SK-N-SH treated with all-trans-retinoic acid at 6 μM for 48 hours (cell line): ENCODE results near the gene SBF2.

Experiments
- ATAC-seq: fragments of 200-7000 bp; cut with Tn5 transposase; 3 replicates; pipeline ENCODE4 v1.9.1; 2020; ENCODE audit warnings: mild to moderate bottlenecking, moderate library complexity
- ARNTL ChIP-seq: fragments of 450-650 bp; formaldehyde crosslinking; IDR thresholded peaks from 2 replicates; pipeline ENCODE4 v1.5.0; 2020; ENCODE audit warnings: low read depth, mild to moderate bottlenecking, moderate library complexity, borderline replicate concordance
- BACH2 ChIP-seq: fragments of 250-450 bp; sonication (Bioruptor Pico); IDR thresholded peaks from 2 replicates; pipeline ENCODE4 v1.9.0; 2021; ENCODE audit warnings: mild to moderate bottlenecking, borderline replicate concordance
- CREB5 ChIP-seq: fragments of 250-450 bp; sonication (Bioruptor Pico); IDR thresholded peaks from 2 replicates; pipeline ENCODE4 v1.5.1; 2020; ENCODE audit warnings: low read depth, mild to moderate bottlenecking, moderate library complexity
- CSDC2 ChIP-seq: fragments of 250-450 bp; sonication (Bioruptor Pico); IDR thresholded peaks from 2 replicates; pipeline ENCODE4 v1.5.0; 2020; ENCODE audit warnings: mild to moderate bottlenecking, moderate library complexity
- CSRNP3 ChIP-seq: fragments of 250-450 bp; sonication (Bioruptor Pico); IDR thresholded peaks from 2 replicates; pipeline ENCODE4 v1.5.1; 2021; ENCODE audit warnings: mild to moderate bottlenecking, moderate library complexity
- ESRRG ChIP-seq: fragments of 250-450 bp; sonication (Bioruptor Pico); IDR thresholded peaks from 2 replicates; pipeline ENCODE4 v1.6.1; 2021; ENCODE audit warnings: mild to moderate bottlenecking
- PATZ1 ChIP-seq: fragments of 250-450 bp; sonication (Bioruptor Pico); IDR thresholded peaks from 2 replicates; pipeline ENCODE4 v1.8.0; 2020; ENCODE audit warnings: mild to moderate bottlenecking, moderate library complexity, borderline replicate concordance
- POU6F1 ChIP-seq: fragments of 250-450 bp; sonication (Bioruptor Pico); IDR thresholded peaks from 2 replicates; pipeline ENCODE4 v1.8.0; 2021; ENCODE audit warnings: low read depth, mild to moderate bottlenecking, moderate library complexity, borderline replicate concordance
- PPARA ChIP-seq: fragments of 250-450 bp; sonication (Bioruptor Pico); IDR thresholded peaks from 2 replicates; pipeline ENCODE4 v1.5.0; 2020; ENCODE audit warnings: mild to moderate bottlenecking, borderline replicate concordance
- RARB ChIP-seq: fragments of 250-450 bp; sonication (Bioruptor Pico); IDR thresholded peaks from 2 replicates; pipeline ENCODE4 v1.8.0; 2021; ENCODE audit warnings: mild to moderate bottlenecking, moderate library complexity
- SNAI2 ChIP-seq: fragments of 250-450 bp; sonication (Bioruptor Pico); IDR thresholded peaks from 2 replicates; pipeline ENCODE4 v1.5.0; 2020; ENCODE audit warnings: mild to moderate bottlenecking, moderate library complexity
- TCF4 ChIP-seq: fragments of 250-450 bp; sonication (Bioruptor Pico); IDR thresholded peaks from 2 replicates; pipeline ENCODE4 v1.8.0; 2021; ENCODE audit warnings: mild to moderate bottlenecking, moderate library complexity, borderline replicate concordance
- TOX ChIP-seq: fragments of 250-450 bp; sonication (Bioruptor Pico); IDR thresholded peaks from 2 replicates; pipeline ENCODE4 v1.8.0; 2021; ENCODE audit warnings: mild to moderate bottlenecking, moderate library complexity, borderline replicate concordance
- ZC3H10 ChIP-seq: fragments of 250-450 bp; sonication (Bioruptor Pico); IDR thresholded peaks from 2 replicates; pipeline ENCODE4 v1.5.1; 2021; ENCODE audit warnings: mild to moderate bottlenecking, moderate library complexity
- ZFP3 ChIP-seq: fragments of 250-450 bp; sonication (Bioruptor Pico); IDR thresholded peaks from 2 replicates; pipeline ENCODE4 v1.5.0; 2020; ENCODE audit warnings: mild to moderate bottlenecking, moderate library complexity
- ZFP30 ChIP-seq: fragments of 450-650 bp; formaldehyde crosslinking; IDR thresholded peaks from 2 replicates; pipeline ENCODE4 v1.5.0; 2022; ENCODE audit warnings: mild to moderate bottlenecking, moderate library complexity
- ZNF565 ChIP-seq: fragments of 450-650 bp; formaldehyde crosslinking; conservative IDR thresholded peaks from 2 replicates; pipeline ENCODE4 v1.5.0; 2020; ENCODE audit warnings: low read depth, mild to moderate bottlenecking, moderate library complexity
- ZNF70 ChIP-seq: fragments of 450-650 bp; formaldehyde crosslinking; IDR thresholded peaks from 2 replicates; pipeline ENCODE4 v1.5.0; 2020; ENCODE audit warnings: mild to moderate bottlenecking, moderate library complexity
- ZNF8 ChIP-seq: fragments of 450-650 bp; formaldehyde crosslinking; IDR thresholded peaks from 2 replicates; pipeline ENCODE4 v1.5.0; 2020; ENCODE audit warnings: mild to moderate bottlenecking, moderate library complexity
- TF ChIP-seq, protein P1 (sequence below): fragments of 250-450 bp; sonication (Bioruptor Pico); IDR thresholded peaks from 2 replicates; pipeline ENCODE4 v1.5.0; 2020; ENCODE audit warnings: mild to moderate bottlenecking, moderate library complexity

The SBF2 gene

DNA sequence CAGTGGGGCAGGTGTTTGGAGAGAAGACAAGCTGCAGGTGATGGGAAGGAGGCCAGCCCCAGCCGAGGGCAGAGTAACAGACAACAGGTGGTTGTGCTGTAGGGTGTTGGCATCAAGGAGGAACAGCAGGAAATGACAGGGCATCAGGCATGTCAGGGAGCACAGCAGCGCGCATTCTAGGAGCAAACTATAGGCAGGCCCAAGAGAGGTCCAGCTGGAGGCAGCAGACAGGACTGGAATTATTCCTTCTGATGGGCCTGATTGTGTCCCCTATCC lies 24.4 kb upstream of the SBF2 start:
- ATAC-seq: no peak
- TF ChIP-seq POU6F1 (no peak), ARNTL (CRISPR knock-in tag) (no peak), PPARA (CRISPR knock-in tag) (no peak), PATZ1 (CRISPR knock-in tag) (no peak), CSDC2 (CRISPR knock-in tag) (no peak), ZNF565 (CRISPR knock-in tag) (no peak), ZNF8 (CRISPR knock-in tag) (no peak), ZNF70 (no peak), ESRRG (CRISPR knock-in tag) (no peak), CREB5 (CRISPR knock-in tag) (no peak), TOX (CRISPR knock-in tag) (no peak), ZFP3 (CRISPR knock-in tag) (no peak), SNAI2 (CRISPR knock-in tag) (no peak), ZFP30 (CRISPR knock-in tag) (no peak), TCF4 (CRISPR knock-in tag) (no peak), RARB (CRISPR knock-in tag) (no peak), BACH2 (CRISPR knock-in tag) (no peak), CSRNP3 (no peak), ZC3H10 (no peak)
- TF ChIP-seq, protein P1, sequence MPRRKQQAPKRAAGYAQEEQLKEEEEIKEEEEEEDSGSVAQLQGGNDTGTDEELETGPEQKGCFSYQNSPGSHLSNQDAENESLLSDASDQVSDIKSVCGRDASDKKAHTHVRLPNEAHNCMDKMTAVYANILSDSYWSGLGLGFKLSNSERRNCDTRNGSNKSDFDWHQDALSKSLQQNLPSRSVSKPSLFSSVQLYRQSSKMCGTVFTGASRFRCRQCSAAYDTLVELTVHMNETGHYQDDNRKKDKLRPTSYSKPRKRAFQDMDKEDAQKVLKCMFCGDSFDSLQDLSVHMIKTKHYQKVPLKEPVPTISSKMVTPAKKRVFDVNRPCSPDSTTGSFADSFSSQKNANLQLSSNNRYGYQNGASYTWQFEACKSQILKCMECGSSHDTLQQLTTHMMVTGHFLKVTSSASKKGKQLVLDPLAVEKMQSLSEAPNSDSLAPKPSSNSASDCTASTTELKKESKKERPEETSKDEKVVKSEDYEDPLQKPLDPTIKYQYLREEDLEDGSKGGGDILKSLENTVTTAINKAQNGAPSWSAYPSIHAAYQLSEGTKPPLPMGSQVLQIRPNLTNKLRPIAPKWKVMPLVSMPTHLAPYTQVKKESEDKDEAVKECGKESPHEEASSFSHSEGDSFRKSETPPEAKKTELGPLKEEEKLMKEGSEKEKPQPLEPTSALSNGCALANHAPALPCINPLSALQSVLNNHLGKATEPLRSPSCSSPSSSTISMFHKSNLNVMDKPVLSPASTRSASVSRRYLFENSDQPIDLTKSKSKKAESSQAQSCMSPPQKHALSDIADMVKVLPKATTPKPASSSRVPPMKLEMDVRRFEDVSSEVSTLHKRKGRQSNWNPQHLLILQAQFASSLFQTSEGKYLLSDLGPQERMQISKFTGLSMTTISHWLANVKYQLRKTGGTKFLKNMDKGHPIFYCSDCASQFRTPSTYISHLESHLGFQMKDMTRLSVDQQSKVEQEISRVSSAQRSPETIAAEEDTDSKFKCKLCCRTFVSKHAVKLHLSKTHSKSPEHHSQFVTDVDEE: no peak

GRCh38 chr11:10317776-10318526 lies 23.9 kb upstream of the SBF2 start:
- no peak for TF ChIP-seq ZNF70
- no peak for TF ChIP-seq CREB5 (CRISPR knock-in tag)
- TF ChIP-seq TOX (CRISPR knock-in tag): no peak

More at GRCh38 chr11:10317776-10318526, 23.9 kb upstream of the SBF2 start:
- no peak for ATAC-seq
